HL-60 (cell line): Measurements from ENCODE around the gene C4orf17.

Experiments used
- DNase-seq, 2 experiments: peaks; one replicate each; pipeline ENCODE4 v3.0.0-alpha.2; 2010 to 2020; ENCODE audit warnings: low read depth in 1 of 2, low spot score in 1 of 2
- H3K27ac ChIP-seq: fragments of 250-450 bp; sonication (Bioruptor Pico); replicated peaks from 2 replicates; pipeline ENCODE4 v1.5.1; 2020; ENCODE audit warnings: mild to moderate bottlenecking, moderate library complexity
- H3K27me3 ChIP-seq: fragments of 250-450 bp; sonication (Bioruptor Pico); 2 replicates; pipeline ENCODE4 v1.5.1; 2021; ENCODE audit warnings: mild to moderate bottlenecking, moderate library complexity; ENCODE audit not compliant: insufficient read depth, poor library complexity, severe bottlenecking
- H3K4me3 ChIP-seq: replicated peaks from 2 replicates; pipeline ENCODE4 v1.5.1; 2011; ENCODE audit warnings: mild to moderate bottlenecking, control low read depth, low read length; ENCODE audit not compliant: insufficient read depth
- CTCF ChIP-seq: IDR thresholded peaks from one replicate; pipeline ENCODE4 v1.5.1; 2011; ENCODE audit warnings: low read length, control low read depth, inconsistent platforms; ENCODE audit not compliant: insufficient read depth
- GABPA ChIP-seq: IDR thresholded peaks from 2 replicates; pipeline ENCODE4 v1.6.1; 2012; ENCODE audit warnings: low read depth
- POLR2AphosphoS5 ChIP-seq: IDR thresholded peaks from 2 replicates; pipeline ENCODE4 v1.6.1; 2012; ENCODE audit warnings: low read depth
- REST ChIP-seq: IDR thresholded peaks from 2 replicates; pipeline ENCODE4 v1.6.1; 2012; ENCODE audit warnings: low read depth; ENCODE audit not compliant: insufficient replicate concordance
- SPI1 ChIP-seq: IDR thresholded peaks from 2 replicates; pipeline ENCODE4 v1.6.1; 2012; ENCODE audit warnings: low read depth, mild to moderate bottlenecking, borderline replicate concordance

The C4orf17 gene

GRCh38 chr4:99506781-99507180 lies 4.0 kb upstream of the C4orf17 start:
- TF ChIP-seq SPI1: no peak
- TF ChIP-seq POLR2AphosphoS5: no peak
- TF ChIP-seq REST: no peak
- no peak for TF ChIP-seq GABPA
- no peak for TF ChIP-seq CTCF
- DNase-seq: no peak
- Histone ChIP-seq H3K27ac (no peak overlapping the region), H3K27me3 (no peaks in the 10 kb centered on the region), H3K4me3 (no peak overlapping the region)

- no peaks in the 10 kb centered on the region for H3K27me3 ChIP-seq
- no peak for DNase-seq
- no peak overlapping the region for H3K27ac ChIP-seq
Observed at GRCh38 chr4:99507349-99507748, 3.5 kb upstream of the C4orf17 start.

GRCh38 chr4:99507762-99508161 lies 3.1 kb upstream of the C4orf17 start:
- no peaks in the 10 kb centered on the region for H3K27me3 ChIP-seq
- TF ChIP-seq GABPA (no peak), POLR2AphosphoS5 (no peak), CTCF (no peak), REST (no peak), SPI1 (no peak)
- no peak overlapping the region for H3K4me3 ChIP-seq
- no peak overlapping the region for H3K27ac ChIP-seq
- no peak for DNase-seq

More at GRCh38 chr4:99507349-99507748, 3.5 kb upstream of the C4orf17 start:
- TF ChIP-seq CTCF (no peak), REST (no peak), POLR2AphosphoS5 (no peak), GABPA (no peak), SPI1 (no peak)
- no peak overlapping the region for H3K4me3 ChIP-seq
